Measurements from ENCODE around the gene ITGB3.

- TF ChIP-seq, protein P1, sequence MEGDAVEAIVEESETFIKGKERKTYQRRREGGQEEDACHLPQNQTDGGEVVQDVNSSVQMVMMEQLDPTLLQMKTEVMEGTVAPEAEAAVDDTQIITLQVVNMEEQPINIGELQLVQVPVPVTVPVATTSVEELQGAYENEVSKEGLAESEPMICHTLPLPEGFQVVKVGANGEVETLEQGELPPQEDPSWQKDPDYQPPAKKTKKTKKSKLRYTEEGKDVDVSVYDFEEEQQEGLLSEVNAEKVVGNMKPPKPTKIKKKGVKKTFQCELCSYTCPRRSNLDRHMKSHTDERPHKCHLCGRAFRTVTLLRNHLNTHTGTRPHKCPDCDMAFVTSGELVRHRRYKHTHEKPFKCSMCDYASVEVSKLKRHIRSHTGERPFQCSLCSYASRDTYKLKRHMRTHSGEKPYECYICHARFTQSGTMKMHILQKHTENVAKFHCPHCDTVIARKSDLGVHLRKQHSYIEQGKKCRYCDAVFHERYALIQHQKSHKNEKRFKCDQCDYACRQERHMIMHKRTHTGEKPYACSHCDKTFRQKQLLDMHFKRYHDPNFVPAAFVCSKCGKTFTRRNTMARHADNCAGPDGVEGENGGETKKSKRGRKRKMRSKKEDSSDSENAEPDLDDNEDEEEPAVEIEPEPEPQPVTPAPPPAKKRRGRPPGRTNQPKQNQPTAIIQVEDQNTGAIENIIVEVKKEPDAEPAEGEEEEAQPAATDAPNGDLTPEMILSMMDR (IDR thresholded peaks at IDR 0.05; ENCODE audit: low read depth, low read length, poor library complexity, severe bottlenecking): no peak
- TF ChIP-seq EZH2phosphoT487 (IDR thresholded peaks at IDR 0.05; ENCODE audit: borderline replicate concordance, low read length): no peak
Measured at GRCh38 chr17:47305302-47305923, 51.8 kb downstream of the ITGB3 start.

Data from DOHH2 (cell line).